K562 (cell line): ENCODE results near the gene MEGF11. TPM values are rescaled to one million over a fixed set of nuclear protein-coding genes. Genes with fewer than 3 reads are reported as not detected.

ENCODE experiments used
- CBFB ChIP-seq: sonication (generic); formaldehyde crosslinking; IDR thresholded peaks from 2 replicates; pipeline ENCODE4 v1.4.0; 2020; ENCODE audit warnings: mild to moderate bottlenecking, missing genetic modification reagents
- CREM ChIP-seq: IDR thresholded peaks from 2 replicates; pipeline ENCODE4 v1.6.1; 2014; ENCODE audit warnings: antibody characterized with exemption, low read depth
- GABPB2 ChIP-seq: fragments of 250-450 bp; sonication (Bioruptor Pico); conservative IDR thresholded peaks from 2 replicates; pipeline ENCODE4 v1.5.1; 2021; ENCODE audit warnings: mild to moderate bottlenecking
- HNRNPUL1 ChIP-seq: fragments of 200-400 bp; formaldehyde crosslinking; IDR thresholded peaks from 2 replicates; pipeline ENCODE4 v1.6.1; 2017; ENCODE audit warnings: low read length
- ILK ChIP-seq: fragments of 450-650 bp; IDR thresholded peaks from 2 replicates; pipeline ENCODE4 v1.6.1; 2016; ENCODE audit warnings: missing genetic modification characterization, low read depth, mild to moderate bottlenecking, missing compliant biosample characterization, moderate library complexity, borderline replicate concordance
- KLF13 ChIP-seq: fragments of 450-650 bp; IDR thresholded peaks from 2 replicates; pipeline ENCODE4 v1.6.1; 2016; ENCODE audit warnings: missing genetic modification characterization, low read depth, mild to moderate bottlenecking, missing compliant biosample characterization, moderate library complexity, borderline replicate concordance
- MTA3 ChIP-seq: fragments of 450-650 bp; formaldehyde crosslinking; IDR thresholded peaks from 2 replicates; pipeline ENCODE4 v1.6.1; 2017; ENCODE audit warnings: mild to moderate bottlenecking, borderline replicate concordance
- NCOA1 ChIP-seq: fragments of 450-650 bp; IDR thresholded peaks from 2 replicates; pipeline ENCODE4 v1.6.1; 2016; ENCODE audit warnings: low read depth
- NFYB ChIP-seq: IDR thresholded peaks from 2 replicates; pipeline ENCODE4 v1.6.1; 2011; ENCODE audit warnings: mild to moderate bottlenecking, moderate library complexity; ENCODE audit not compliant: insufficient read length; ENCODE audit errors: extremely low read depth
- SIRT6 ChIP-seq: IDR thresholded peaks from one replicate; pipeline ENCODE4 v1.6.1; 2012; ENCODE audit warnings: low read depth, mild to moderate bottlenecking, control low read depth, inconsistent platforms, low read length, moderate library complexity
- TOE1 ChIP-seq, 2 experiments: fragments of 450-650 bp in 1 of 2; sonication (generic) in 1 of 2; formaldehyde crosslinking in 1 of 2; IDR thresholded peaks; 2 replicates each; pipeline versions ENCODE4 v1.7.1 to v1.8.0; 2016 to 2022; ENCODE audit warnings: borderline replicate concordance in 2 of 2, mild to moderate bottlenecking in 2 of 2, antibody characterized with exemption in 1 of 2, inconsistent platforms in 1 of 2, low read depth in 1 of 2, missing genetic modification reagents in 1 of 2, moderate library complexity in 1 of 2
- TRIM28 ChIP-seq: fragments of 450-650 bp; IDR thresholded peaks from 2 replicates; pipeline ENCODE4 v1.6.1; 2017
- USF2 ChIP-seq: sonication (generic); formaldehyde crosslinking; IDR thresholded peaks from 2 replicates; pipeline ENCODE4 v1.5.0; 2020; ENCODE audit warnings: missing genetic modification reagents
- YBX1 ChIP-seq: fragments of 450-650 bp; IDR thresholded peaks from 2 replicates; pipeline ENCODE4 v1.7.1; 2016; ENCODE audit warnings: mild to moderate bottlenecking
- ZC3H4 ChIP-seq: sonication (generic); formaldehyde crosslinking; IDR thresholded peaks from 2 replicates; pipeline ENCODE4 v1.9.0; 2021; ENCODE audit warnings: missing genetic modification reagents, borderline replicate concordance
- ZEB2 ChIP-seq: fragments of 450-650 bp; IDR thresholded peaks from 2 replicates; pipeline ENCODE4 v1.6.1; 2016
- ZKSCAN3 ChIP-seq: fragments of 250-450 bp; sonication (Bioruptor Pico); IDR thresholded peaks from 2 replicates; pipeline ENCODE4 v1.4.0; 2020
- ZNF41 ChIP-seq: fragments of 250-450 bp; sonication (Bioruptor Pico); conservative IDR thresholded peaks from 2 replicates; pipeline ENCODE4 v1.4.0; 2020; ENCODE audit warnings: mild to moderate bottlenecking
- ZNF668 ChIP-seq: fragments of 250-450 bp; sonication (Bioruptor Pico); IDR thresholded peaks from 2 replicates; pipeline ENCODE4 v1.8.0; 2022; ENCODE audit warnings: mild to moderate bottlenecking, inconsistent platforms
- ZNF696 ChIP-seq: fragments of 250-450 bp; sonication (Bioruptor Pico); conservative IDR thresholded peaks from 2 replicates; pipeline ENCODE4 v1.4.0; 2020; ENCODE audit warnings: mild to moderate bottlenecking, moderate library complexity
- polyA plus RNA-seq, 8 experiments: library from polyadenylated mRNA; depleted of rRNA in 4 of 8; stranded (reverse) in 5 of 8; unstranded in 3 of 8; fragments of >200 nt; fragmentation: Nextera tagmentation in 2 of 8; fragmentation: Illumina TruSeq in 1 of 8; extraction: Ambion mirVana in 2 of 8; extraction: Trizol in 1 of 8; gene quantifications; 2 replicates each; pipeline versions ENCODE4 v1.2.1 to v1.2.3, GENCODE V29; 2011 to 2014; ENCODE audit warnings: inconsistent platforms in 1 of 8, missing spikeins in 1 of 8
- total RNA-seq, 7 experiments: library from RNA; depleted of rRNA in 6 of 7; stranded (reverse); fragments of >200 nt in 6 of 7; fragmentation: Illumina TruSeq in 2 of 7; extraction: Trizol in 2 of 7; gene quantifications; 2 replicates each; pipeline versions ENCODE4 v1.2.1 to v1.2.3, GENCODE V29; 2011 to 2021; ENCODE audit warnings: low replicate concordance in 1 of 7
- TF ChIP-seq, protein P1 (sequence below): sonication (generic); formaldehyde crosslinking; IDR thresholded peaks from 2 replicates; pipeline ENCODE4 v1.9.0; 2022; ENCODE audit warnings: mild to moderate bottlenecking, missing genetic modification reagents
- TF ChIP-seq, protein P2 (sequence below): fragments of 250-450 bp; sonication (Bioruptor Pico); IDR thresholded peaks from 2 replicates; pipeline ENCODE4 v1.9.0; 2021; ENCODE audit warnings: mild to moderate bottlenecking, inconsistent platforms
- TF ChIP-seq, protein P3 (sequence below): sonication (generic); formaldehyde crosslinking; IDR thresholded peaks from 2 replicates; pipeline ENCODE4 v1.8.0; 2022; ENCODE audit warnings: mild to moderate bottlenecking, missing genetic modification reagents

Gene MEGF11
- total and polyA plus RNA-seq, 9 of the 15 experiments (the other 6 are each of a cell fraction or from before 2014, with no cell fraction given), result 0.06 to 0.23 (median 0.20) TPM; not detected in 6

DNA sequence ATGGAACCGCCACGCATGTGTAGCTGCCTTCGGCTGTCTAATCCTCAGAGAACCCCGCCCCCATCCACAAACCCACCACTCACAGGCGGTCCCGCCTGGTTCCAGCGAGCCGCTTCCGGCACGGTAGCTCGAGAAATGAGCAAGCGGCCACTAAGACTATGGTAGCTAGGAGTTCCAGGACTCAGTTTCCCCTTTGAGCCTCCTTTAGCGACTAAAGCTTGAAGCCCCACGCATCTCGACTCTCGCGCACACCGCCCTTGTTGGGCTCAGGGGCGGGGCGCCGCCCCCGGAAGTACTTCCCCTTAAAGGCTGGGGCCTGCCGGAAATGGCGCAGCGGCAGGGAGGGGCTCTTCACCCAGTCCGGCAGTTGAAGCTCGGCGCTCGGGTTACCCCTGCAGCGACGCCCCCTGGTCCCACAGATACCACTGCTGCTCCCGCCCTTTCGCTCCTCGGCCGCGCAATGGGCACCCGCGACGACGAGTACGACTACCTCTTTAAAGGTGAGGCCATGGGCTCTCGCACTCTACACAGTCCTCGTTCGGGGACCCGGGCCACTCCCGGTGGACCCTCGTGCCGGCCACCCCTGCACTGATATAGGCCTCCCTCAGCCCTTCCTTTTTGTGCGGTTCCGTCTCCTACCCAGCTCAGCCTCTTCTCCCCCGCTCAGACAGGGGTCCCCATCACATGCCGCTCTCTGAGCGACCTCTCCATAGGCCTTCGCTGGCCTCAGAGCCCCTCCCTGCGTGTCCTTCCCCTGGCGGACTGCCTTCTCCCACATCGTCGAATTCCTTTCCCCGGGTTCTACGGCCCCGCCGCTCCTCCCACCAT lies 384.2 kb downstream of the MEGF11 start, which contains the start of gene RAB11A (continued):
- TF ChIP-seq ZNF41 (CRISPR knock-in tag) (no peak), SIRT6 (no peak), TOE1 (IDR thresholded peaks at IDR 0.05; ENCODE audit: borderline replicate concordance) (peak; percentile 69), TOE1 (CRISPR knock-in tag; IDR thresholded peaks at IDR 0.05; ENCODE audit: borderline replicate concordance, low read depth) (peak; percentile 75; the same call in 1 of the 2 replicates), KLF13 (tag) (peak; percentile 97), NCOA1 (no peak; the same call in 1 of the 2 replicates), HNRNPUL1 (no peak), ZNF668 (CRISPR knock-in tag) (no peak), ZEB2 (no peak), MTA3 (peak; percentile 87), YBX1 (no peak), GABPB2 (CRISPR knock-in tag) (no peak), CBFB (peak; percentile 13; the same call in 1 of the 2 replicates), USF2 (CRISPR knock-in tag) (no peak), ILK (tag) (no peak), ZNF696 (no peak), CREM (peak; percentile 94), TRIM28 (no peak), NFYB (no peak), ZKSCAN3 (CRISPR knock-in tag) (no peak), ZC3H4 (CRISPR knock-in tag) (no peak; the same call in 1 of the 2 replicates)
- TF ChIP-seq, protein P1, sequence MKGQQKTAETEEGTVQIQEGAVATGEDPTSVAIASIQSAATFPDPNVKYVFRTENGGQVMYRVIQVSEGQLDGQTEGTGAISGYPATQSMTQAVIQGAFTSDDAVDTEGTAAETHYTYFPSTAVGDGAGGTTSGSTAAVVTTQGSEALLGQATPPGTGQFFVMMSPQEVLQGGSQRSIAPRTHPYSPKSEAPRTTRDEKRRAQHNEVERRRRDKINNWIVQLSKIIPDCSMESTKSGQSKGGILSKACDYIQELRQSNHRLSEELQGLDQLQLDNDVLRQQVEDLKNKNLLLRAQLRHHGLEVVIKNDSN (CRISPR knock-in tag), result peak; percentile 59
- TF ChIP-seq, protein P2, sequence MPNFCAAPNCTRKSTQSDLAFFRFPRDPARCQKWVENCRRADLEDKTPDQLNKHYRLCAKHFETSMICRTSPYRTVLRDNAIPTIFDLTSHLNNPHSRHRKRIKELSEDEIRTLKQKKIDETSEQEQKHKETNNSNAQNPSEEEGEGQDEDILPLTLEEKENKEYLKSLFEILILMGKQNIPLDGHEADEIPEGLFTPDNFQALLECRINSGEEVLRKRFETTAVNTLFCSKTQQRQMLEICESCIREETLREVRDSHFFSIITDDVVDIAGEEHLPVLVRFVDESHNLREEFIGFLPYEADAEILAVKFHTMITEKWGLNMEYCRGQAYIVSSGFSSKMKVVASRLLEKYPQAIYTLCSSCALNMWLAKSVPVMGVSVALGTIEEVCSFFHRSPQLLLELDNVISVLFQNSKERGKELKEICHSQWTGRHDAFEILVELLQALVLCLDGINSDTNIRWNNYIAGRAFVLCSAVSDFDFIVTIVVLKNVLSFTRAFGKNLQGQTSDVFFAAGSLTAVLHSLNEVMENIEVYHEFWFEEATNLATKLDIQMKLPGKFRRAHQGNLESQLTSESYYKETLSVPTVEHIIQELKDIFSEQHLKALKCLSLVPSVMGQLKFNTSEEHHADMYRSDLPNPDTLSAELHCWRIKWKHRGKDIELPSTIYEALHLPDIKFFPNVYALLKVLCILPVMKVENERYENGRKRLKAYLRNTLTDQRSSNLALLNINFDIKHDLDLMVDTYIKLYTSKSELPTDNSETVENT, result peak; percentile 31; the same call in 1 of the 2 replicates
- TF ChIP-seq, protein P3, sequence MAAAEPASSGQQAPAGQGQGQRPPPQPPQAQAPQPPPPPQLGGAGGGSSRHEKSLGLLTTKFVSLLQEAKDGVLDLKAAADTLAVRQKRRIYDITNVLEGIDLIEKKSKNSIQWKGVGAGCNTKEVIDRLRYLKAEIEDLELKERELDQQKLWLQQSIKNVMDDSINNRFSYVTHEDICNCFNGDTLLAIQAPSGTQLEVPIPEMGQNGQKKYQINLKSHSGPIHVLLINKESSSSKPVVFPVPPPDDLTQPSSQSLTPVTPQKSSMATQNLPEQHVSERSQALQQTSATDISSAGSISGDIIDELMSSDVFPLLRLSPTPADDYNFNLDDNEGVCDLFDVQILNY, result no peak
